HG02884 (cell line): ENCODE results near the gene DDIAS.
A peak's percentile ranks its signal among the peaks of the same experiment; 100 is the strongest.
"Not testable (repeated sequence)": the region's sequence is repeated elsewhere in the genome, so short reads cannot be mapped to it uniquely, and the experiment has no call there.

ENCODE experiments used
- ATAC-seq: cut with Tn5 transposase; IDR thresholded peaks from one replicate; pipeline ENCODE4 v1.9.1; 2021; ENCODE audit warnings: mild to moderate bottlenecking, moderate library complexity; ENCODE audit not compliant: unreplicated experiment

Gene DDIAS

DNA sequence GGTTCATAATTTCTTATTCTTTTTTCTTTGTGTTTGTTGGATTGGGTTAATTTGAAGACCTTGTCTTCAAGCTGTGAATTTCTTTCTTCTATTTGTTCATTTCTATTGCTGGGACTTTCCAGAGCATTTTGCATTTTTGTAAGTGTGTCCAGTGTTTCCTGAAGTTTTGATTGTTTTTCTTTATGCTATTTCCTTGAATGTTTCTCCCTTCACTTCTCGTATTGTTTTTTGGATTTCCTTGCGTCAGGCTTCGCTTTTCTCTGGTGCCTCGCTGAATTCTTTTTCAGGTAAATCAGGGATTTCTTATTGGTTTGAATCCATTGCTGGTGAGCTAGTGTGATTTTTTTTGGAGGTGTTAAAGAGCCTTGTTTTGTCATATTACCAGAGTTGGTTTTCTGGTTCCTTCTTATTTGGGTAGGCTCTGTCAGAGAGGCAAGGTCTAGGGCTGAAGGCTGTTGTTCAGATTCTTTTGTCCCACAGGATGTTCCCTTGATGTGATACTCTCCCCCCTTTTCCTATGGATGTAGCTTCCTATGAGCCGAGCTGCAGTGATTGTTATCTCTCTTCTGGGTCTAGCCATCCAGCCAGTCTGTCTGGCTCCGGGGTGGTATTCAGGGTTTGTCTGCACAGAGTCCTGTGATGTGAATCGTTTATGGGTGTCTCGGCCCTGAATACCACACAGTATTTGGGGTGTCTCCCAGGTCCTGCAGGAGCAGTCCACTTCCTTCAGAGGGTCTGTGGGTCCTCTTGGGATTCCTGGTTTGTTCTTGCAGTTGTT lies 21.0 kb downstream of the DDIAS start:
- ATAC-seq = not testable (repeated sequence)

GRCh38 chr11:82924522-82925224 lies 23.1 kb downstream of the DDIAS start:
- ATAC-seq = no peak

DNA sequence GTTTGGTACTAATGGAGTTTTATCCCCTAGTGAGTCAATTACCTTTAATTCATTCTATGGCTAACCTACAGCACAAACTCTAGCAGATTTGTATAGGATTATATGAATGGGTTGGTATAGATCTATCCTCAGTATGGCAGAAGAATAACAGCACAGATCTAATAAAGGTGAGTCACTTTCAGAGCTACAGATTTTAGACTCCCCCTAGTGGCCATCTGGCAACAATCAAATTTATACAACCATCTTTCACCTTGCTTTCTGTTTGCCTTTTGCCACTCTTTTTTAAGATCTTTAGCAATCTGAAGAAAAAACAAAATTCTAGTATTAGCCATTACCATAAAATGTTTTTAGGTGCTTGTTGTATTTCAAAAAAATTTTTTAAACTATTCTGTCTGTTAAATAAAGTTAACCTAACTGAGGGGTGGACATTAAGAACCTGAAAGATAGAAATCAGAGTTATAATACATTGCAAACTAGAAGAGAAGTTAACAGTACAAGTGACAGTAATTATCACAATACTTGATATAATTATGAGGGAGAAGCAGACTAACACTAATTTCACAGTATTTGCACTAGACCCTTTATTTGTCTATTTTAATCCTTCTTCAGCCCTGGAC lies 25.8 kb downstream of the DDIAS start:
- ATAC-seq = peak; percentile 56

DNA sequence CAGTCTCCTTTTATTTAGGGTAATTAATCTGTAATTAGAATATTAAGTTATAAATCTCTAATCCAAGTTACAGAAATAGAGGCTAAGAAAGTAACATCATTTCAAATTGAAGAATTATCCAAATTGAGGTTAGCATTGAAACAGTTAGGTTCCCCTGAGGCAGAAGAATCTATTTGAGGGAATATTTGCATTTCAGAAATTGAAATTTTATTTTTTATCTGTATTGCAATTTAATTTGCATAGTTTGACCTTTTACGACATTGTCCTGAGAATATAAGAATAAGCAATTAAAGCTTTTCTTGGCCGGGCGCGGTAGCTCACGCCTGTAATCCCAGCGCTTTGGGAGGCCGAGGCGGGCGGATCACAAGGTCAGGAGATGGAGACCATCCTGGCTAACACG lies 27.6 kb downstream of the DDIAS start:
- no peak for ATAC-seq

- ATAC-seq = peak; percentile 64
Observed at GRCh38 chr11:82930229-82930628, 28.7 kb downstream of the DDIAS start.

DNA sequence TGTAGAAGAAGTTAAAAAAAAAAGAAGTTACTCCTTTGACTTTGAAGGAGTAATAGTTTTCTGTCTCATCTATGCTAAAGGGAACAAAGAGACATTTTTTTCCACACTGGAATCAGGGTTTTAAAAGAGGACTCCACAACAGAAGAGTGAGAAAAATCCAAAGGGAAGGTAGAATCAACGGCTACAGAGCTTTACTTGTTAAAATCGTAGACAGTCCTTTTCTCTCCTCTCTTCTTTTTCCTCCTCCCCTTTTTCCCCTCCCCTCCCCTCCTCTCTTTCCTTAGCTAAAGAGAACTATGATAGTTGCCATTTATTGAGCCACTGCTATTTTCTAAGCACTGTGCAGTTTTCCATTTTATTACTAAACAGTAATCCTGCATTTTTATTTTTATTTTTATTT lies 29.2 kb downstream of the DDIAS start:
- no peak for ATAC-seq

GRCh38 chr11:82932564-82932963 lies 31.0 kb downstream of the DDIAS start:
- no peak for ATAC-seq

- no peak for ATAC-seq
Observed at GRCh38 chr11:82936261-82936660, 34.7 kb downstream of the DDIAS start.

GRCh38 chr11:82937554-82937953 lies 36.0 kb downstream of the DDIAS start:
- ATAC-seq = no peak

- ATAC-seq = no peak
Observed at GRCh38 chr11:82939456-82939855, 37.9 kb downstream of the DDIAS start.

- no peak for ATAC-seq
Observed at GRCh38 chr11:82942376-82942775, 40.8 kb downstream of the DDIAS start.

GRCh38 chr11:82943430-82943829 lies 41.9 kb downstream of the DDIAS start:
- not testable (repeated sequence) for ATAC-seq

GRCh38 chr11:82944198-82944597 lies 42.7 kb downstream of the DDIAS start:
- ATAC-seq = no peak

DNA sequence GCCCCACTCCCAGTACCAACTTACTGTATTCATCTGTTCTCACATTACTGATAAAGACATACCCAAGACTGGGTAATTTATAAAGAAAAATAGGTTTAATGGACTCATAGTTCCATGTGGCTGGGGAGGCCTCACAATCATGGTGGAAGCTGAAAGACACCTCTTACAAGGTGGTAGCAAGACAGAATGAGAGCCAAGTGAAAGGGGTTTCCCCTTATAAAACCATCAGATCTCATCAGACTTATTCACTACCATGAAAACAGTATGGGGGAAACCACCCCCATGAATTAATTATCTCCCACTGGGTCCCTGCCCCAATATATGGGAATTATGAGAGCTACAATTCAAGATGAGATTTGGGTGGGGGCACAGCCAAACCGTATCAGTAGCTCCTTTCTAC lies 43.5 kb downstream of the DDIAS start:
- not testable (repeated sequence) for ATAC-seq

DNA sequence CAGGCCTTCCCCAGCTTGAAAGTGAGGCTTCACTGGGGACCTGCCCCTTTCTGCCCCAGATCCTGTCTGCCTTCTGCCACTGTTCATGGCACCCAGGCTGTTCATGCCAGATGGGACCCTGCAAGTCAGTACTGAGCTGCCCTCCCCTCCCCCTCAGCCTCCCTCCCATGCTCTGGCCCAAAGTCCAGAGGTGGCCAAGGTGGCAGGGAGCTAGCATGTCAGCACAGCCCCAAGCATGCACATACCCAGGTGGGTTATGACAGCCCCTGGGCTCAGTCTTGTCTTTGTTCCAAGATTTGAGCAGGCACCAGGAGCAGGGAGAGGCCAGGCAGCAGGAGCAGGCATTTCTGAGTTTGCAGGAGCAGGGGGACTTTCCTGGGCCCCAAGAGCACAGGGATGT lies 44.1 kb downstream of the DDIAS start:
- ATAC-seq = no peak

- ATAC-seq = no peak
Observed at GRCh38 chr11:82949352-82949751, 47.8 kb downstream of the DDIAS start.

- ATAC-seq = not testable (repeated sequence)
Observed at GRCh38 chr11:82950502-82950901, 49.0 kb downstream of the DDIAS start.

DNA sequence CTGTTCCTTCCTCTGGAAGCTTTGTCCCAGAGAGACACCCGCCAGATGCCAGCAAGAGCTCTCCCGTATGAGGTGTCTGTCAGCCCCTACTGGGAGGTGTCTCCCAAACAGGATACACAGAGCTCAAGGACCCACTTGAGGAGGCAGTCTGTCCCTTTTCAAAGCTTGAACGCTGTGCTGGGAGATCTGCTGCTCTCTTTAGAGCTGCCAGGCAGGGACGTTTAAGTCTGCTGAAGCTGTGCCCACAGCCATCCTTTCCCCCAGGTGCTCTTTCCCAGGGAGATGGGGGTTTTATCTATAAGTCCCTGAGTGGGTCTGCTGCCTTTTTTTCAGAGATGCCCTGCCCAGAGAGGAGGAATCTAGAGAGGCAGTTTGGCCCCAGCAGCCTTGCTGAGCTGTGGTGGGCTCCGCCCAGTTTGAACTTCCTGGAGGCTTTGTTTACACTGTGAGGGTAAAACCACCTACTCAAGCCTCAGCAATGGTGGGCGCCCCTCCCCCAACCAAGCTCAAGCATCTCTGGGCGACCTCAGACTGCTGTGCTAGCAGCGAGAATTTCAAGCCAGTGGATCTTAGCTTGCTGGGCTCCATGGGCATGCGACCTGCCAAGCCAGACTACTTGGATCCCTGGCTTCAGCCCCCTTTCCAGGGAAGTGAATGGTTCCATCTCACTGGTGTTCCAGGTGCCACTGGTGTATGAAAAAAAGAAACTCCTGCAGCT lies 54.4 kb downstream of the DDIAS start:
- not testable (repeated sequence) for ATAC-seq

DNA sequence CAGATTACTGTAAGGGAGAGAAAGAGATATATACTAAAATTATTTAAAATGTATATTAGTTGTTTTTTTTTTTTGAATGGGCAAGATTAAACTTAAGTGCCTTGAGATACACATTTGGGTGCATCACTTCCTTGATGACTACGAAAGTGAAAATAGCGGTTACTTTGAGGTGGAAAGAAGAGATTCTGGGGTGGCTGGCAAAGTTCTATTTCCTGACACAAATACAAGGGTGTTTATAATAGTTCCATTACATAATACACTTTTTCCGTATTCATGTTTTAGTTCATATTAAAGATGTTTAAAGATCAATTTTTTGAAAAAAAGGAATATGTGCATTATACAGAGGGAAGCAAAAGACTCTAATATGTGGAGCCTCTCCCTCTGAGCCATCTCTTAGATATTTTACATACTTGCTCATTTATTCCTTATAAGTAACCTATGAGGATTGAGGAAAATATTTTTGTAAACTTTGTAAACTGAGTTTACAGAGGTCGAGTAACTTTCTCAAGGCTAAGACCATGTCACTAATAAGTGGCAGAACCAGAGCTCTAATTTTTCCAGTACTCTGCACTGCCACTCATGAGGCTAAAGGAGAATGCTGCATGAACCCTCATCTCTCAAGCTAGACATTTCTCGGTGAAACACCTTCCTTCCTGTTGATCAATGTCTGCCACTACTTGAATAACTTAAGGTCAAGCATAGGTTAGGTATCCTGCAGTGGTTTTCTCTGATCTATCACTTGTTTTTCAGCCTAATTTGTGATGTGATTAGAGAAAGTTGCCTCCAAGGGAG lies 58.6 kb downstream of the DDIAS start:
- ATAC-seq = peak; percentile 98

DNA sequence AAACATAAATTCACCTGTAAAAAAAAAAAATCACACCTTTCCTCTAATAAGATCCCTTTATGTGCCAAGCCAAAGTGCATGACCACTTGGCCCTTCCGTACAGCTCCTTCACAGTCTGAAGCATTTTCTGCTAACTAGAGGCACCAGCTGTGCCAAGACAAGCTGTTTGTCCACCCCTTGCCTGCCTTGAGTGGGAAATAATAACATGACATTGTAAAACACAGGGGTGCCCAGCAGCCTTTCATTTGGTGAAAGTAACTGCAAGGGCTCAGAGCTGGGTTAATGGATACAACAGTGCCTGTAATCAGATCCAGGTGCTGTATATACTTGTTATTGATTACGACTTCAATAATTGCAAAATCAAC lies 59.2 kb downstream of the DDIAS start:
- no peak for ATAC-seq

DNA sequence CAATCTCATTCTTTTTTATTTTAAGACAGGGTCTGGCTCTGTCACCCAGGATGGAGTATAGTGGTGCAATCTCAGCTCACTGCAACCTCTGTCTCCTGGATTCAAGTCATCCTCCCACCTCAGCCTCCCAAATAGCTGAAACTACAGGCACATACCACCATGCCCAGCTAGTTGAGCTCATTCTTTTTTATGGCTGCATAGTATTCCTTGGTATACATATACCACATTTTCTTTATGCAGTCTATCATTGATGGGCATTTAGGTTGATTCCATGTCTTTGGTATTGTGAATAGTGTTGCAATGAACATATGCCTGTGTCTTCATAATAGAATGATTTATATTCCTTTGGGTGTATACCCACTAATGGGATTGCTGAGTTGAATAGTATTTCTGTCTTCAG lies 60.5 kb downstream of the DDIAS start:
- not testable (repeated sequence) for ATAC-seq
